HCT116 (cell line): ENCODE measurements around the gene TIRAP. TPM values are rescaled to one million over a fixed set of nuclear protein-coding genes. Genes with fewer than 3 reads are reported as not detected.

Source experiments
- ATAC-seq: fragments of 200-7000 bp; cut with Tn5 transposase; 2 replicates; pipeline ENCODE4 v1.9.1; 2020; ENCODE audit warnings: mild to moderate bottlenecking, moderate library complexity
- BruUV-seq: library from RNA; stranded (reverse); fragments of 400-500 nt; replicated peaks from 2 replicates; lab custom pipeline; 2021; lab: Mats Ljungman, UMichigan
- CTCF ChIA-PET: fragments of 300-600 bp; sonication (Branson Sonifier 250); formaldehyde crosslinking; loops from one replicate; lab custom pipeline; 2021; ENCODE audit warnings: antibody characterized with exemption; lab: Charles Lee
- POLR2A ChIA-PET: fragments of 300-600, 350-600 bp; sonication (Branson Sonifier 250); formaldehyde crosslinking; loops from one replicate; lab custom pipeline; 2021; ENCODE audit warnings: antibody characterized with exemption; lab: Charles Lee
- RAD21 ChIA-PET, 2 experiments: fragments of 300-600 bp; sonication (Branson Sonifier 250); formaldehyde crosslinking; loops; one replicate each; lab custom pipeline; 2023; ENCODE audit warnings: low total read pairs in 2 of 2; ENCODE audit not compliant: uncharacterized antibody in 2 of 2, unreplicated experiment in 2 of 2, low non-redundant PET in 1 of 2; lab: Charles Lee
- DNase-seq: peaks from one replicate; pipeline ENCODE4 v3.0.0-alpha.2; 2010; ENCODE audit warnings: low read depth, low spot score
- H2AFZ ChIP-seq: fragments of 200-600 bp; shearing (Covaris generic), sonication (generic); 2 replicates; pipeline ENCODE4 v1.6.1; 2017; ENCODE audit warnings: low read depth, mixed run types, mixed read lengths, antibody characterized with exemption, low read length; ENCODE audit not compliant: poor library complexity, severe bottlenecking
- H3K27ac ChIP-seq: 2 replicates; pipeline ENCODE4 v1.5.1; 2012; ENCODE audit warnings: low read depth, low read length
- H3K27me3 ChIP-seq: fragments of 200-600 bp; sonication (generic); 2 replicates; pipeline ENCODE4 v1.6.1; 2016; ENCODE audit warnings: mixed run types, low read length, mixed read lengths; ENCODE audit not compliant: insufficient read depth
- H3K36me3 ChIP-seq, 2 experiments: fragments of 200-500 bp in 1 of 2; fragments of 200-600 bp in 1 of 2; sonication (Bioruptor generic) in 1 of 2; sonication (generic) in 1 of 2; 2 replicates each; pipeline versions ENCODE4 v1.5.1 to v1.6.1; 2014 to 2016; ENCODE audit warnings: low read length in 2 of 2, inconsistent platforms in 1 of 2, mixed read lengths in 1 of 2, mixed run types in 1 of 2; ENCODE audit not compliant: insufficient read depth in 2 of 2, control insufficient read depth in 1 of 2
- H3K4me1 ChIP-seq, 2 experiments: fragments of 200-600 bp in 1 of 2; sonication (generic) in 1 of 2; 2 replicates each; pipeline versions ENCODE4 v1.5.1 to v1.6.1; 2012 to 2017; ENCODE audit warnings: low read length in 2 of 2, inconsistent platforms in 1 of 2, mild to moderate bottlenecking in 1 of 2, mixed read lengths in 1 of 2, mixed run types in 1 of 2, moderate library complexity in 1 of 2; ENCODE audit not compliant: insufficient read depth in 2 of 2, control insufficient read depth in 1 of 2
- H3K4me2 ChIP-seq: fragments of 200-600 bp; sonication (generic); 2 replicates; pipeline ENCODE4 v1.6.1; 2017; ENCODE audit warnings: mixed run types, low read length, mixed read lengths
- H3K4me3 ChIP-seq, 2 experiments: fragments of 200-600 bp in 1 of 2; sonication (generic) in 1 of 2; replicated peaks in 1 of 2; 2 replicates each; pipeline ENCODE4 v1.5.1; 2011 to 2016; ENCODE audit warnings: low read length in 2 of 2, control low read depth in 1 of 2, low read depth in 1 of 2, mild to moderate bottlenecking in 1 of 2, mixed read lengths in 1 of 2, mixed run types in 1 of 2
- H3K79me2 ChIP-seq: fragments of 200-600 bp; sonication (generic); 2 replicates; pipeline ENCODE4 v1.6.1; 2017; ENCODE audit warnings: mild to moderate bottlenecking, mixed run types, low read length, moderate library complexity, mixed read lengths; ENCODE audit not compliant: insufficient read depth
- H3K9ac ChIP-seq: fragments of 200-600 bp; sonication (generic); 2 replicates; pipeline ENCODE4 v1.6.1; 2016; ENCODE audit warnings: low read length, mixed read lengths
- H3K9me2 ChIP-seq: fragments of 200-600 bp; sonication (generic), shearing (Covaris generic); 2 replicates; pipeline ENCODE4 v1.6.1; 2017; ENCODE audit warnings: mixed run types, mild to moderate bottlenecking, moderate library complexity; ENCODE audit not compliant: insufficient read depth
- H3K9me3 ChIP-seq, 2 experiments: fragments of 200-500 bp in 1 of 2; fragments of 200-600 bp in 1 of 2; sonication (Bioruptor generic) in 1 of 2; sonication (generic) in 1 of 2; 2 replicates each; pipeline ENCODE4 v1.6.1; 2014 to 2017; ENCODE audit warnings: low read length in 2 of 2, mixed read lengths in 2 of 2, inconsistent platforms in 1 of 2, low read depth in 1 of 2, mild to moderate bottlenecking in 1 of 2, mixed run types in 1 of 2, moderate library complexity in 1 of 2; ENCODE audit not compliant: control insufficient read depth in 1 of 2, insufficient read depth in 1 of 2
- H4K20me1 ChIP-seq: fragments of 200-600 bp; sonication (generic), shearing (Covaris generic); 2 replicates; pipeline ENCODE4 v1.6.1; 2017; ENCODE audit warnings: mixed run types, mild to moderate bottlenecking, moderate library complexity; ENCODE audit not compliant: insufficient read depth
- ATF3 ChIP-seq: IDR thresholded peaks from 2 replicates; pipeline ENCODE4 v1.6.1; 2012
- CBX3 ChIP-seq: IDR thresholded peaks from 2 replicates; pipeline ENCODE4 v1.6.1; 2012; ENCODE audit warnings: low read depth
- CEBPB ChIP-seq: IDR thresholded peaks from 2 replicates; pipeline ENCODE4 v1.6.1; 2012; ENCODE audit warnings: low read depth
- EGR1 ChIP-seq: IDR thresholded peaks from 2 replicates; pipeline ENCODE4 v1.6.1; 2012; ENCODE audit warnings: low read depth
- ELF1 ChIP-seq: IDR thresholded peaks from 2 replicates; pipeline ENCODE4 v1.6.1; 2012; ENCODE audit warnings: low read depth, borderline replicate concordance
- EZH2 ChIP-seq: fragments of 200-600 bp; sonication (generic); IDR thresholded peaks from 2 replicates; pipeline ENCODE4 v1.6.1; 2017; ENCODE audit warnings: antibody characterized with exemption, mixed run types
- EZH2phosphoT487 ChIP-seq: fragments of 200-600 bp; IDR thresholded peaks from 2 replicates; pipeline ENCODE4 v1.6.1; 2018; ENCODE audit warnings: antibody characterized with exemption, borderline replicate concordance
- JUND ChIP-seq: IDR thresholded peaks from 2 replicates; pipeline ENCODE4 v1.6.1; 2012
- MAX ChIP-seq: IDR thresholded peaks from 2 replicates; pipeline ENCODE4 v1.6.1; 2012
- POLR2A ChIP-seq: IDR thresholded peaks from 2 replicates; pipeline ENCODE4 v1.7.0; 2011; ENCODE audit warnings: borderline replicate concordance; ENCODE audit not compliant: insufficient read depth, insufficient read length; ENCODE audit errors: extremely low read depth
- POLR2AphosphoS5 ChIP-seq: IDR thresholded peaks from 2 replicates; pipeline ENCODE4 v1.6.1; 2011; ENCODE audit warnings: mild to moderate bottlenecking, low read depth, low read length, moderate library complexity
- RAD21 ChIP-seq: IDR thresholded peaks from 2 replicates; pipeline ENCODE4 v1.6.1; 2012; ENCODE audit warnings: low read depth, mild to moderate bottlenecking
- REST ChIP-seq: IDR thresholded peaks from 2 replicates; pipeline ENCODE4 v1.6.1; 2012; ENCODE audit warnings: low read depth
- SIN3A ChIP-seq: IDR thresholded peaks from 2 replicates; pipeline ENCODE4 v1.6.1; 2012; ENCODE audit warnings: low read depth
- SP1 ChIP-seq: IDR thresholded peaks from 2 replicates; pipeline ENCODE4 v1.6.1; 2012; ENCODE audit warnings: low read depth
- SRF ChIP-seq: IDR thresholded peaks from 2 replicates; pipeline ENCODE4 v1.6.1; 2012; ENCODE audit warnings: low read depth
- TCF7L2 ChIP-seq: IDR thresholded peaks from 2 replicates; pipeline ENCODE4 v1.7.0; 2011; ENCODE audit warnings: borderline replicate concordance, inconsistent platforms; ENCODE audit not compliant: insufficient read depth, insufficient read length; ENCODE audit errors: extremely low read depth
- YY1 ChIP-seq: IDR thresholded peaks from 2 replicates; pipeline ENCODE4 v1.6.1; 2011; ENCODE audit warnings: low read length, low read depth, moderate library complexity, mild to moderate bottlenecking; ENCODE audit not compliant: insufficient replicate concordance; ENCODE audit errors: extremely low read depth
- ZBTB33 ChIP-seq: IDR thresholded peaks from 2 replicates; pipeline ENCODE4 v1.6.1; 2011; ENCODE audit warnings: mild to moderate bottlenecking, low read length, moderate library complexity; ENCODE audit not compliant: insufficient replicate concordance; ENCODE audit errors: extremely low read depth
- intact Hi-C: fragments of 100-400 bp; cut with micrococcal nuclease; formaldehyde crosslinking; loops from 2 replicates; pipeline ENCODE4 v1.10.0; 2022
- total RNA-seq: library from RNA; stranded (reverse); gene quantifications from one replicate; pipeline ENCODE4 v1.2.1, GENCODE V29; 2021; ENCODE audit not compliant: unreplicated experiment

Gene TIRAP
- total RNA-seq, 1 experiment from 2014 or later, result 10.8 TPM

- no peak for ATAC-seq
- Histone ChIP-seq H3K9ac (no peak overlapping the region), H3K4me3 (no peak overlapping the region)
Measured at GRCh38 chr11:126339073-126339862, 56.4 kb downstream of the TIRAP start.

More at GRCh38 chr11:126339073-126339862, 56.4 kb downstream of the TIRAP start:
- Histone ChIP-seq H3K27me3 (no peaks in the 10 kb centered on the region), H2AFZ (no peak overlapping the region), H3K4me1 (peaks cover 27 to 35% of the 10 kb centered on the region in 2 experiments), H3K9me3 (no peaks in the 10 kb centered on the region), H3K9me2 (no peaks in the 10 kb centered on the region), H4K20me1 (no peaks in the 10 kb centered on the region), H3K36me3 (no peaks in the 10 kb centered on the region), H3K27ac (no peak overlapping the region), H3K79me2 (no peaks in the 10 kb centered on the region), H3K4me2 (peak overlapping the region; percentile 36; the same call in 1 of the 2 replicates)
- intact Hi-C loops, result no loop called here
- ChIA-PET POLR2A (no interaction called here), CTCF (no interaction called here), RAD21 (no interaction called here)
- no peak for DNase-seq
- TF ChIP-seq CBX3, result no peak
- no peak for TF ChIP-seq SIN3A
- no peak for TF ChIP-seq SRF
- no peak for TF ChIP-seq ATF3
- TF ChIP-seq TCF7L2, result no peak
- TF ChIP-seq YY1, result no peak
- no peak for TF ChIP-seq JUND
- no peak for TF ChIP-seq EGR1
- no peak for TF ChIP-seq ZBTB33
- no peak for TF ChIP-seq CEBPB
- no peak for TF ChIP-seq MAX
- no peak for TF ChIP-seq REST
- TF ChIP-seq RAD21, result no peak
- no peak for TF ChIP-seq EZH2
- no peak for TF ChIP-seq POLR2A
- no peak for TF ChIP-seq EZH2phosphoT487
- TF ChIP-seq POLR2AphosphoS5, result no peak
- TF ChIP-seq ELF1, result no peak
- TF ChIP-seq SP1, result no peak
- BruUV-seq, result no TSS peak
